GM23248 (cell line): Measurements from ENCODE around the gene TSTD2.

Experiments
- EZH2 ChIP-seq: fragments of 200-600 bp; sonication (generic); IDR thresholded peaks from 2 replicates; pipeline ENCODE4 v1.6.1; 2018; ENCODE audit warnings: antibody characterized with exemption, mild to moderate bottlenecking; ENCODE audit not compliant: insufficient read depth, poor library complexity, severe bottlenecking
- EZH2phosphoT487 ChIP-seq: fragments of 200-600 bp; sonication (generic); IDR thresholded peaks from 2 replicates; pipeline ENCODE4 v1.6.1; 2018; ENCODE audit warnings: antibody characterized with exemption, moderate library complexity, mild to moderate bottlenecking, low read depth; ENCODE audit not compliant: insufficient read depth

DNA sequence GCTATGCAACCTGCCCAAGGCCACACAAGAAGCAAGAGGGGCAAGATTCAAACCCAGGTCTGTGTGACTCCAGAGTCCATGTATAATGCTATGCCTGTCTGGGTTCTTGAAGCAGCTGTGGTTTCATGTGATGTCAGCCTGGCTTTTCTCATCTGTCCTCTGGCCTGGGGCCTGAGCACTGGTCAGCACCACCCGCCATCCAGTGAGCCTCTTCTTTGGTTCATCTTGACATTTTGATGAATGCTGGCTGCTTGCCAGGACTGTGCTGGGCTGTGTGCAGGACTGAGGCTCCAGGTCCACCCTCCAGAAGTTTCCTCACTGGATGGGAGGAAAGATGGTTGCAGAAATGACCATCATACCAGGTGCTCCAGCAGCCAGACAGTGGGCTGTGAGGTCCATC is 61.5 kb downstream of the TSTD2 start:
- TF ChIP-seq EZH2 = no peak
- TF ChIP-seq EZH2phosphoT487 = no peak
